PC-9 (cell line): ENCODE measurements around the gene EFNA2. TPM values are rescaled to one million over a fixed set of nuclear protein-coding genes. Genes with fewer than 3 reads are reported as not detected.

Source experiments
- BruUV-seq: library from RNA; stranded (reverse); fragments of 400-500 nt; replicated peaks from 2 replicates; lab custom pipeline; 2021; lab: Mats Ljungman, UMichigan
- CTCF ChIA-PET: fragments of 300-600 bp; sonication (Branson Sonifier 250); formaldehyde crosslinking; loops from one replicate; lab custom pipeline; 2022; ENCODE audit warnings: antibody characterized with exemption; lab: Charles Lee
- POLR2A ChIA-PET: fragments of 300-600 bp; sonication (Branson Sonifier 250); formaldehyde crosslinking; loops from one replicate; lab custom pipeline; 2022; ENCODE audit warnings: antibody characterized with exemption; ENCODE audit not compliant: unreplicated experiment; lab: Charles Lee
- DNase-seq, 2 experiments: peaks; one replicate each; pipeline versions ENCODE4 v3.0.0 to v3.0.0-alpha.2; 2015 to 2022; ENCODE audit warnings: mixed read lengths in 1 of 2
- H2AFZ ChIP-seq: fragments of 200-600 bp; sonication (generic); 2 replicates; pipeline ENCODE4 v1.8.1; 2017; ENCODE audit warnings: antibody characterized with exemption
- H3F3A ChIP-seq: fragments of 200-600 bp; sonication (generic); 2 replicates; pipeline ENCODE4 v1.8.1; 2017; ENCODE audit warnings: antibody characterized with exemption, mild to moderate bottlenecking, low read depth; ENCODE audit not compliant: insufficient read depth
- H3K27ac ChIP-seq: fragments of 200-600 bp; sonication (generic); 2 replicates; pipeline ENCODE4 v1.6.1; 2016; ENCODE audit warnings: mixed run types
- H3K27me3 ChIP-seq: fragments of 200-600 bp; sonication (generic); 2 replicates; pipeline ENCODE4 v1.6.1; 2016; ENCODE audit warnings: low read depth, mixed run types; ENCODE audit not compliant: insufficient read depth
- H3K36me3 ChIP-seq: fragments of 200-600 bp; sonication (generic); 2 replicates; pipeline ENCODE4 v1.6.1; 2016; ENCODE audit warnings: low read depth, mixed run types
- H3K4me1 ChIP-seq: fragments of 200-600 bp; sonication (generic); replicated peaks from 2 replicates; pipeline ENCODE4 v1.6.1; 2016; ENCODE audit warnings: mixed run types; ENCODE audit not compliant: insufficient read depth
- H3K4me2 ChIP-seq: fragments of 200-600 bp; sonication (generic); 2 replicates; pipeline ENCODE4 v1.6.1; 2017; ENCODE audit warnings: mixed run types
- H3K4me3 ChIP-seq: fragments of 200-600 bp; sonication (generic); 2 replicates; pipeline ENCODE4 v1.6.1; 2016; ENCODE audit warnings: mixed run types
- H3K79me2 ChIP-seq: fragments of 200-600 bp; sonication (generic); 2 replicates; pipeline ENCODE4 v1.6.1; 2017; ENCODE audit warnings: low read depth, mixed run types
- H3K9me2 ChIP-seq: fragments of 200-600 bp; sonication (generic); 2 replicates; pipeline ENCODE4 v1.8.1; 2017; ENCODE audit warnings: mild to moderate bottlenecking; ENCODE audit not compliant: insufficient read depth
- H3K9me3 ChIP-seq: fragments of 200-600 bp; sonication (generic); 2 replicates; pipeline ENCODE4 v1.8.1; 2016; ENCODE audit warnings: low read depth; ENCODE audit not compliant: insufficient read depth
- H4K20me1 ChIP-seq: fragments of 200-600 bp; sonication (generic); 2 replicates; pipeline ENCODE4 v1.8.1; 2017; ENCODE audit not compliant: insufficient read depth
- EZH2 ChIP-seq: fragments of 200-600 bp; sonication (generic); IDR thresholded peaks from 2 replicates; pipeline ENCODE4 v1.8.0; 2017; ENCODE audit warnings: antibody characterized with exemption, low read depth
- intact Hi-C: fragments of 100-400 bp; cut with micrococcal nuclease; formaldehyde crosslinking; loops from one replicate; pipeline ENCODE4 v1.10.0; 2022; ENCODE audit not compliant: unreplicated experiment
- total RNA-seq: library from RNA; stranded (reverse); gene quantifications from 2 replicates; pipeline ENCODE4 v1.2.3, GENCODE V29; 2021
- TF ChIP-seq, protein P1 (sequence below): fragments of 200-600 bp; sonication (generic); conservative IDR thresholded peaks from 2 replicates; pipeline ENCODE4 v1.6.1; 2017; ENCODE audit warnings: mixed run types, antibody characterized with exemption, mild to moderate bottlenecking, moderate library complexity

The EFNA2 gene
- total RNA-seq, 1 experiment from 2014 or later: not detected

DNA sequence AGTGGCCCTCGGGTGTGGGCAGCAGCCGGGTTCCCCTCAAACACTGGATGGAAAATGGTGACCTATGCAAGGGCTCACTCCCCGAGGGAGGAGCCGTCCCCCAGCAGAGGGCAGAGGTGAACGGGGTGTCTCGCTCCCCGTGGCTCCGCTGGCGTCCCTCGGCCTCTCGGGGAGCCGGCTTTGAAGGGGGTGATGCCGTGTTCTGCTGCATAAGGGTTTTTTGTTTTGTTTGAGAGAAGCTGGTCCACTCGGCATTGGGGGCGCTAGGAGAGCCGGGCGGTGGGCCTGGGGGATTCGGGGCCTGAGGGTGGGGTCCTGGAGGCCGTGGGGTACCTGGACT, 4.0 kb downstream of the EFNA2 start:
- no peaks in the 10 kb centered on the region for H3K9me2 ChIP-seq
- CTCF ChIA-PET: no interaction called here
- no TSS peak for BruUV-seq
- no peak overlapping the region for H3K27ac ChIP-seq
- H4K20me1 ChIP-seq: no peaks in the 10 kb centered on the region
- DNase-seq: no peak
- no peak for TF ChIP-seq EZH2
- TF ChIP-seq, protein P1, sequence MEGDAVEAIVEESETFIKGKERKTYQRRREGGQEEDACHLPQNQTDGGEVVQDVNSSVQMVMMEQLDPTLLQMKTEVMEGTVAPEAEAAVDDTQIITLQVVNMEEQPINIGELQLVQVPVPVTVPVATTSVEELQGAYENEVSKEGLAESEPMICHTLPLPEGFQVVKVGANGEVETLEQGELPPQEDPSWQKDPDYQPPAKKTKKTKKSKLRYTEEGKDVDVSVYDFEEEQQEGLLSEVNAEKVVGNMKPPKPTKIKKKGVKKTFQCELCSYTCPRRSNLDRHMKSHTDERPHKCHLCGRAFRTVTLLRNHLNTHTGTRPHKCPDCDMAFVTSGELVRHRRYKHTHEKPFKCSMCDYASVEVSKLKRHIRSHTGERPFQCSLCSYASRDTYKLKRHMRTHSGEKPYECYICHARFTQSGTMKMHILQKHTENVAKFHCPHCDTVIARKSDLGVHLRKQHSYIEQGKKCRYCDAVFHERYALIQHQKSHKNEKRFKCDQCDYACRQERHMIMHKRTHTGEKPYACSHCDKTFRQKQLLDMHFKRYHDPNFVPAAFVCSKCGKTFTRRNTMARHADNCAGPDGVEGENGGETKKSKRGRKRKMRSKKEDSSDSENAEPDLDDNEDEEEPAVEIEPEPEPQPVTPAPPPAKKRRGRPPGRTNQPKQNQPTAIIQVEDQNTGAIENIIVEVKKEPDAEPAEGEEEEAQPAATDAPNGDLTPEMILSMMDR: no peak
- peaks cover 34% of the 10 kb centered on the region; the same call in 1 of the 2 replicates for H3K27me3 ChIP-seq
- POLR2A ChIA-PET: no interaction called here
- H3K9me3 ChIP-seq: no peaks in the 10 kb centered on the region
- peaks cover 4% of the 10 kb centered on the region; the same call in 1 of the 2 replicates for H3F3A ChIP-seq
- H3K4me3 ChIP-seq: no peak overlapping the region
- no peak overlapping the region for H3K4me2 ChIP-seq
- no peak overlapping the region for H2AFZ ChIP-seq
- no peaks in the 10 kb centered on the region for H3K4me1 ChIP-seq
- intact Hi-C loops: no loop called here
- no peaks in the 10 kb centered on the region for H3K36me3 ChIP-seq
- no peaks in the 10 kb centered on the region for H3K79me2 ChIP-seq

DNA sequence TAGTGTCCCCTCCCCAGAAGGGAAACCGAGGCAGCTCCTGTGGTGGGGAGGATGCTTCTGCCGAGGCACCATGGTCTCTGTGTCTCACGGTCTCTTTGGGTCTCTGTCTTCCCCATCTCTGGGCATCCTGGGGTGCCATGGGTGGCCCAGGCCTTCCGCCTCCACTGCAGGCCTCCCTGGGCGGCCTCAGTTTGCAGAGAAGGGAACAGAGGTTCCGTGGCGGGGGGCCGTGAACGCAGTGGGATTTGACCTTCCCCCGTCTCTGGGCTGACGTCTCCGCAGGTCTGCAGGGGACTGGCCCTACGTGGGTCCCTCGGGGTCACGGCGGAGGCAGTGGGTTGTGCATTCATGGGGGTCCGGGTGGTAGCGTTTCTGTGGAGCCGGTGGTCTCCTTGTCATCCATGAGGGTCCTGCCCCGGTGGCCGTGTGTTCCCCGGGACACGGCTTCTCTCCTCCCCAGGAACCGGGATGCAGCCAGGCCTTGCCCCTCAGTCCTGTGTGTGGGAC, 4.6 kb downstream of the EFNA2 start:
- intact Hi-C loops: no loop called here
- H3K27me3 ChIP-seq: peaks cover 34% of the 10 kb centered on the region; the same call in 1 of the 2 replicates
- no TSS peak for BruUV-seq
- no peaks in the 10 kb centered on the region for H3K36me3 ChIP-seq
- H3K79me2 ChIP-seq: no peaks in the 10 kb centered on the region
- CTCF ChIA-PET: no interaction called here
- H3K4me2 ChIP-seq: no peak overlapping the region
- no peaks in the 10 kb centered on the region; the same call in 1 of the 2 replicates for H3F3A ChIP-seq
- no peaks in the 10 kb centered on the region for H3K9me2 ChIP-seq
- H3K9me3 ChIP-seq: no peaks in the 10 kb centered on the region
- H4K20me1 ChIP-seq: no peaks in the 10 kb centered on the region
- H3K4me1 ChIP-seq: no peaks in the 10 kb centered on the region
- no peak for TF ChIP-seq EZH2
- TF ChIP-seq, protein P1: no peak
- DNase-seq: no peak
- no peak overlapping the region for H2AFZ ChIP-seq
- no peak overlapping the region for H3K27ac ChIP-seq
- no peak overlapping the region for H3K4me3 ChIP-seq
- POLR2A ChIA-PET: no interaction called here

DNA sequence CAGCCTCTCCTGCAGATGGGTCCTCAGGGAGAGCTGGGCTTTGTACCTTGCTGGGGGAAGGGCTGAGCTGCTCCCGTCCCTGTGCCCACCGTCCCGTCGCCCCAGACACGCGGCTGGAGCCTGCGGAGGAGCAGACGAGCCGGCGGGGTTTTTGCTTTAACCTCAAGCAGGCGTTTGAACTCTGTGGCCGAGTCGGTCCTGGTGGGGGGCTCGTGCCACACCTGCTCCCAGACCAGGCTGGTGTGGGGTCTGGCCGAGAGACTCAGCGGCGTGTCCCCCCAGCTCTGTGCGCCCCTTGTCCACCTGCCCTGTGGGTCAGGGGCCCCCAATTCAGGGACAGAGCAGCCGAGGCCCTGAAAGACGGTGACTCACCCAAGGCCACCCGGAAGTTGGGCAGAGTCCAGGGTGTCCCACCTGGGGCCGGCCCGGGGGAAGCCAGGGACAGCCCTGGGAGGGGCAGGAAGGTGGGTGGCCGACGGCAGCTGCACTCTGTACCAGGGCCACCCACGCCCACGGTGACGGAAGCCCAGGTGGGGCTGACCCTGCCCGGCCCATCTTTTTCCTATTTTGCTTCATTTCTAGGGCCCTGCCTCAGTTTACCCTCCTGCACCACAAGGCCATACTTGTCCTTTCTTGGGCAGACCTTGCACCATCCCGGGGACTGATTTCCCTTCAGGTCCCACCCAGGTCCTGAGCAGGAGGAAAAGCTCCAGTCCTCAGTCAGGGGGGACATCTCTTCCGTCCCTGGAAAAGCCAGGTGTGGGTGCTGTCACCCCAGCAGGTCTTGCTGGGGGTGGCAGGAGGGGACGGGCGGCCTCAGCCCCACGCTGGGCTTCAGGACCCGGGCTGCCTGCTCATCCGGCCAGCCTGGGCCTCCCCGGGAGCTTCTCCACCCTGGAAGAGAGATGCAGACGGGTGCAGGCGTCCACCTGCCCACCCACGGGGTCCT, 5.3 kb downstream of the EFNA2 start:
- peaks cover 34% of the 10 kb centered on the region; the same call in 1 of the 2 replicates for H3K27me3 ChIP-seq
- no peak overlapping the region for H3K4me3 ChIP-seq
- H4K20me1 ChIP-seq: no peaks in the 10 kb centered on the region
- H3K27ac ChIP-seq: no peak overlapping the region
- no peaks in the 10 kb centered on the region for H3K9me3 ChIP-seq
- H3K79me2 ChIP-seq: no peaks in the 10 kb centered on the region
- H3K9me2 ChIP-seq: no peaks in the 10 kb centered on the region
- no TSS peak for BruUV-seq
- H2AFZ ChIP-seq: no peak overlapping the region
- intact Hi-C loops: no loop called here
- POLR2A ChIA-PET: no interaction called here
- CTCF ChIA-PET: no interaction called here
- no peaks in the 10 kb centered on the region for H3F3A ChIP-seq
- H3K4me2 ChIP-seq: no peak overlapping the region
- H3K4me1 ChIP-seq: no peaks in the 10 kb centered on the region
- DNase-seq: no peak
- no peak for TF ChIP-seq EZH2
- TF ChIP-seq, protein P1: no peak
- H3K36me3 ChIP-seq: no peaks in the 10 kb centered on the region
